ENCODE measurements around the gene APOA5. TPM values are rescaled to one million over a fixed set of nuclear protein-coding genes. Genes with fewer than 3 reads are reported as not detected.

APOA5 gene
- total and polyA plus RNA-seq, 2 of the 13 experiments (the other 11 are each of a cell fraction or from before 2014, with no cell fraction given), result 44.0 to 49.1 TPM

GRCh38 chr11:116826751-116827431 lies 35.2 kb upstream of the APOA5 start (continued):
- TF ChIP-seq, protein P1, sequence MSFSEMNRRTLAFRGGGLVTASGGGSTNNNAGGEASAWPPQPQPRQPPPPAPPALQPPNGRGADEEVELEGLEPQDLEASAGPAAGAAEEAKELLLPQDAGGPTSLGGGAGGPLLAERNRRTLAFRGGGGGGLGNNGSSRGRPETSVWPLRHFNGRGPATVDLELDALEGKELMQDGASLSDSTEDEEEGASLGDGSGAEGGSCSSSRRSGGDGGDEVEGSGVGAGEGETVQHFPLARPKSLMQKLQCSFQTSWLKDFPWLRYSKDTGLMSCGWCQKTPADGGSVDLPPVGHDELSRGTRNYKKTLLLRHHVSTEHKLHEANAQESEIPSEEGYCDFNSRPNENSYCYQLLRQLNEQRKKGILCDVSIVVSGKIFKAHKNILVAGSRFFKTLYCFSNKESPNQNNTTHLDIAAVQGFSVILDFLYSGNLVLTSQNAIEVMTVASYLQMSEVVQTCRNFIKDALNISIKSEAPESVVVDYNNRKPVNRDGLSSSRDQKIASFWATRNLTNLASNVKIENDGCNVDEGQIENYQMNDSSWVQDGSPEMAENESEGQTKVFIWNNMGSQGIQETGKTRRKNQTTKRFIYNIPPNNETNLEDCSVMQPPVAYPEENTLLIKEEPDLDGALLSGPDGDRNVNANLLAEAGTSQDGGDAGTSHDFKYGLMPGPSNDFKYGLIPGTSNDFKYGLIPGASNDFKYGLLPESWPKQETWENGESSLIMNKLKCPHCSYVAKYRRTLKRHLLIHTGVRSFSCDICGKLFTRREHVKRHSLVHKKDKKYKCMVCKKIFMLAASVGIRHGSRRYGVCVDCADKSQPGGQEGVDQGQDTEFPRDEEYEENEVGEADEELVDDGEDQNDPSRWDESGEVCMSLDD (CRISPR knock-in tag; IDR thresholded peaks at IDR 0.05; ENCODE audit: borderline replicate concordance), result peak; percentile 74; the same call in 1 of the 2 replicates
- TF ChIP-seq NR2F1 (CRISPR knock-in tag; IDR thresholded peaks at IDR 0.05) (peak; percentile 97 to 98), NFE2L2 (IDR thresholded peaks at IDR 0.05; ENCODE audit: low read length) (no peak), MTF2 (CRISPR knock-in tag; IDR thresholded peaks at IDR 0.05; ENCODE audit: borderline replicate concordance) (no peak), TBL1XR1 (IDR thresholded peaks at IDR 0.05; ENCODE audit: borderline replicate concordance, low read length, partially characterized antibody) (peak; percentile 15), USF2 (IDR thresholded peaks at IDR 0.05; ENCODE audit: low read depth, low read length) (no peak), USF2 (CRISPR knock-in tag; IDR thresholded peaks at IDR 0.05; ENCODE audit: borderline replicate concordance) (no peak), GPBP1L1 (CRISPR knock-in tag; IDR thresholded peaks at IDR 0.05) (no peak), ZNF549 (CRISPR knock-in tag; IDR thresholded peaks at IDR 0.05) (no peak), ZNF296 (CRISPR knock-in tag; conservative IDR thresholded peaks at IDR 0.05) (peak; percentile 26), ZSCAN12 (CRISPR knock-in tag; IDR thresholded peaks at IDR 0.05) (0 out of 2 replicates have a peak, but pooled peaks have one; percentile 19), TBX2 (CRISPR knock-in tag; IDR thresholded peaks at IDR 0.05; ENCODE audit: borderline replicate concordance) (peak; percentile 83; the same call in 1 of the 2 replicates), ZNF713 (CRISPR knock-in tag; IDR thresholded peaks at IDR 0.05) (no peak), FOXK2 (IDR thresholded peaks at IDR 0.05) (no peak), ZNF160 (CRISPR knock-in tag; IDR thresholded peaks at IDR 0.05) (peak; percentile 71; the same call in 1 of the 2 replicates), PHF8 (CRISPR knock-in tag; IDR thresholded peaks at IDR 0.05) (no peak; the same call in none of the 2 replicates), ZNF670 (CRISPR knock-in tag; IDR thresholded peaks at IDR 0.05; ENCODE audit: borderline replicate concordance) (peak; percentile 41; the same call in 1 of the 2 replicates), HHEX (CRISPR knock-in tag; IDR thresholded peaks at IDR 0.05) (peak; percentile 47; the same call in 1 of the 2 replicates)
- TF ChIP-seq, protein P2, sequence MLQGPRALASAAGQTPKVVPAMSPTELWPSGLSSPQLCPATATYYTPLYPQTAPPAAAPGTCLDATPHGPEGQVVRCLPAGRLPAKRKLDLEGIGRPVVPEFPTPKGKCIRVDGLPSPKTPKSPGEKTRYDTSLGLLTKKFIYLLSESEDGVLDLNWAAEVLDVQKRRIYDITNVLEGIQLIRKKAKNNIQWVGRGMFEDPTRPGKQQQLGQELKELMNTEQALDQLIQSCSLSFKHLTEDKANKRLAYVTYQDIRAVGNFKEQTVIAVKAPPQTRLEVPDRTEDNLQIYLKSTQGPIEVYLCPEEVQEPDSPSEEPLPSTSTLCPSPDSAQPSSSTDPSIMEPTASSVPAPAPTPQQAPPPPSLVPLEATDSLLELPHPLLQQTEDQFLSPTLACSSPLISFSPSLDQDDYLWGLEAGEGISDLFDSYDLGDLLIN (CRISPR knock-in tag; IDR thresholded peaks at IDR 0.05; ENCODE audit: borderline replicate concordance), result no peak
- TF ChIP-seq, protein P3, sequence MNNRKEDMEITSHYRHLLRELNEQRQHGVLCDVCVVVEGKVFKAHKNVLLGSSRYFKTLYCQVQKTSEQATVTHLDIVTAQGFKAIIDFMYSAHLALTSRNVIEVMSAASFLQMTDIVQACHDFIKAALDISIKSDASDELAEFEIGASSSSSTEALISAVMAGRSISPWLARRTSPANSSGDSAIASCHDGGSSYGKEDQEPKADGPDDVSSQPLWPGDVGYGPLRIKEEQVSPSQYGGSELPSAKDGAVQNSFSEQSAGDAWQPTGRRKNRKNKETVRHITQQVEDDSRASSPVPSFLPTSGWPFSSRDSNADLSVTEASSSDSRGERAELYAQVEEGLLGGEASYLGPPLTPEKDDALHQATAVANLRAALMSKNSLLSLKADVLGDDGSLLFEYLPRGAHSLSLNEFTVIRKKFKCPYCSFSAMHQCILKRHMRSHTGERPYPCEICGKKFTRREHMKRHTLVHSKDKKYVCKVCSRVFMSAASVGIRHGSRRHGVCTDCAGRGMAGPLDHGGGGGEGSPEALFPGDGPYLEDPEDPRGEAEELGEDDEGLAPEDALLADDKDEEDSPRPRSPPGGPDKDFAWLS (CRISPR knock-in tag; IDR thresholded peaks at IDR 0.05; ENCODE audit: borderline replicate concordance), result 0 out of 2 replicates have a peak, but pooled peaks have one; percentile 71

All from HepG2 (cell line).